HL-60/S4 treated with phorbol 12-myristate 13-acetate at 8.2 ng/mL for 4 days and 3 days (cell line): ENCODE measurements around the gene EP400.
"Not testable (repeated sequence)": the region's sequence is repeated elsewhere in the genome, so short reads cannot be mapped to it uniquely, and the experiment has no call there.

Experiments
- in situ Hi-C: fragments of 300-500 bp; cut with MboI; formaldehyde crosslinking; loops from 2 replicates; pipeline ENCODE4 v1.15.0; 2022; ENCODE audit warnings: low sequenced_read_pairs

The EP400 gene

DNA sequence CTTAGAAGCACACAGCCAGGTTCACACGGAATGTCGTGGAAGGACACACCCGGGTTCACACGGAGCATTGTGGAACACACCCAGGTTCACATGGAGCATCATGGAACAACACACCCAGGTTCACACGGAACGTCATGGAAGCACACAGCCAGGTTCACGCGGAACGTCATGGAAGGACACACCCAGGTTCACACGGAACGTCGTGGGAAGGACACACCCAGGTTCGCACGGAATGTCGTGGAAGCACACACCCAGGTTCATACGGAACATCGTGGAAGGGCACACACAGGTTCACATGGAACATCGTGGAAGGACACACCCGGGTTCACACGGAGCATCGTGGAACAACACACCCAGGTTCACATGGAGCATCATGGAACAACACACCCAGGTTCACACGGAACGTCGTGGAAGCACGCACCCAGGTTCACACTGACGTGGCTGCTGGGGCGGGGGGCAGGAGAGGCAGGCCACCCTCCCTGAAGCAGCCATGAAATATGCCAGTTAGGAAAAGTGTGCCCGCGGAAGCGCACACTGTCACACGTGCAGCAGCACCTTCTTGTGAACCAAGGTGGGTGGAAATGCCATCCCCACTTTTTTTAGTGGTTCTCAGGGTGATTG, 86.4 kb downstream of the EP400 start:
- in situ Hi-C loops = no loop called here

GRCh38 chr12:132040906-132041606, 91.3 kb downstream of the EP400 start:
- in situ Hi-C loops = no loop called here

DNA sequence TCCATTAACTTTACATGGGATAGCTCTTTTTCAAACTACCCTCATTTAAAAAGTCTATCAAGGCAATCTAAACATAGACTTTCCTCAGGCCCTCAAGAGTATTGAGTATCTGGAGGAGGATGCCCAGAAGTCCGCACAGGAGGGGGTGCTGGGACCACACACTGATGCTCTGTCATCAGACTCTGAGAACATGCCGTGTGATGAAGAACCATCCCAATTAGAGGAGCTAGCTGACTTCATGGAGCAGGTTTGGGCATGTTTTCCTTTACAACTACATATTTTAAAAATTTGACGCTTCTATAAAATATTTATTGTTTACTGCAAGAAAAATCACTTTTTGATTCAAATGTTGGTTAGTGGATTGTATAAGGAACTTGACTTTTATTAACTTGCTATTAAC, 93.5 kb downstream of the EP400 start:
- in situ Hi-C loops = no loop called here

- in situ Hi-C loops = no loop called here
Observed at GRCh38 chr12:132043770-132044467, 94.2 kb downstream of the EP400 start.

DNA sequence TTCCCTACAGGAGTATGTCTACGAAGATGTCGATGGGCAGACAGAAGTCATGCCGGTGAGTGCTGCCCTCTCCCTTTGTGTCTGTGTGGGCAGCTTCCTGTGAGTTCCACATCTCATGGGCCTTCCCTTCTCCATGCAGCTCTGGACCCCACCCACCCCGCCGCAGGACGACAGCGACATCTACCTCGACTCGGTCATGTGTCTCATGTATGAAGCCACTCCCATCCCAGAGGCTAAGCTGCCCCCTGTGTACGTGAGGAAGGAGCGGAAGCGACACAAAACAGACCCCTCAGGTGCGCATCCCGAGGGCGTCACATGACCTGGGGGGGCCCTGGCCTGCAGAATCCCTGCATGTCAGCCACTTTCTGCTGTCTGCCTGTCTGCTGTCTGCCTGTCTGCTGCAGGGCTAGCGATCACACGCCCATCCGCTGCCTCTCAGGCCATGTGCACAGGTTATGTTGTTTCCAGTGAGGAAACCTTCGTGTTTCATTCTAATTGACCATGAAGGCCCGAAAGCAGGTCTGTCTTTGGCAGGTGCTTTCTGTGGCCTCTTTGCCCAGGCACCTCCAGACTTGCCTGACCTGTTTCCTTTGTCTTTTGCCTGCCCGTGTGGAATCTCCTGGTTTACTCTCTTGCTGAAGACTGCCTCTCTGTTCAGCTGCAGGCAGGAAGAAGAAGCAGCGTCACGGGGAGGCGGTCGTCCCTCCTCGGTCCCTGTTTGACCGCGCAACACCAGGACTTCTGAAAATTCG, 95.1 kb downstream of the EP400 start:
- in situ Hi-C loops = no loop called here

DNA sequence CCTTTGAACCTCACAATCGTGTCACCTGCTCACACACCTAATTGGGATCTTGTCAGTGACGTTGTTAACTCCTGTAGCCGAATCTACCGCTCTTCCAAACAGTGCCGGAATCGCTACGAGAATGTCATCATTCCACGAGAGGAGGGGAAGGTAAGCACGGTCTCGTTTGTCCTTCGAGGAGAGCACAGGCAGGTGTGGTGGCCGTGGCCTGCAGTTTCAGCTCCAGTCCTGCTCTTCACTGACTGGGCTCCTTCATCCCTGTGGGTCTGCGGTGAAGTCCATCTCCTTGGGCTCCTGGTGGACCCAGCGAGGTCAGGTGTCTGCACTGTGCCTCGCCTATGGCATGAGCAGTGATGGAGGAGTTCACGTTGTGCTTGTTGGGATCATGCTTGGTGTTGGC, 96.0 kb downstream of the EP400 start:
- in situ Hi-C loops = no loop called here

DNA sequence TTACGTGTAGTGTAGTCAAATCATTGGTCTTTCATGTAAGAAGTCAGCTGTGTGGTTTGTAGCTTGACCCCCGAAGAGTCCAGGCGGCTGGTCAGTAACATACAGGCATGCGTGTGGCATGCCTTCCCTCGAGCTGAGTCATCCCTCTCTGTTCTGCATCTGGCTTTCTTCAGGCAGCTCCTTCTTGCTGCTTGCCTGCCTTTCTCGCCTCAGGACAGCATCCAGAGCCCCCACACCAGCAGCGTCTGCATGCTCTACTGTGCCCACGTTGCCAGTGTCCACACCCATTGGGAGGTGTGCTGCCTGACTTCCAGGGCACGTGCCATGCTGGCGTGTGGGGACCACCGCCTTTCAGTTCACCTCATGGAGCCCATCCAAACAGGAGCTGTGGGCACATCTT, 96.8 kb downstream of the EP400 start:
- in situ Hi-C loops = no loop called here

DNA sequence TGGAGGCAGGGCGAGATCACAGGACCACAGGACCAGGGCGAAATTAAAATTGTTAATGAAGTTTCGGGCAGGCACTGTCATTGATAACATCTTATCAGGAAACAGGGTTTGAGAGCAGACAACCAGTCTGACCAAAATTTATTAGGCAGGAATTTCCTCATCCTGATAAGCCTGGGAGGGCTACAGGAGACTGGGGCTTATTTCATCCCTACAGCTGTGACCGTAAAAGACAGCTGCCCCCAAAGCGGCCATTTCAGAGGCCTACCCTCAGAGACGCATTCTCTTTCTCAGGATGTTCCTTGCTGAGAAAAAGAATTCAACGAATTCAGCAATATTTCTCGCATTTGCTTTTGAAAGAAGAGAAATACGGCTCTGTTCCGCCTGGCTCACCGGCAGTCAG, 97.9 kb downstream of the EP400 start:
- in situ Hi-C loops = not testable (repeated sequence)

DNA sequence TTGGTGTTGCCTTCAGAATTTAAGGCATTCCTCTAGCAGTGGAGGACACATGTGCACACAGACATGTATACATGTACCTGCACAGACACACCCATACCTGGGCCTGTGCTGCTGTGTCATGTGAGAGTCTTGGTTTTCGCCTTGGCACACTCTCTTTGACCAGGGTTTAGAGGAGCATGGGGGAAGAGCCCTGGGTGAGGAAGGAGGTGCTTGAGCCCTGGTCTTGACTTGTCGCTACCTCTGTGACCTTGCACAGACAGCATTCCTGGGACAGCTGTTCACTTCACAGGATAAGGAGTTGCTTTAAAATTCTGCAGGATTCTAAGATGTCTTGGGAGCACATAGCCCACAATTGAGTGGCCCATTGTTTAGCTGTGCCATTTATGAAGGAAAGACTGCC, 99.7 kb downstream of the EP400 start:
- in situ Hi-C loops = no loop called here

DNA sequence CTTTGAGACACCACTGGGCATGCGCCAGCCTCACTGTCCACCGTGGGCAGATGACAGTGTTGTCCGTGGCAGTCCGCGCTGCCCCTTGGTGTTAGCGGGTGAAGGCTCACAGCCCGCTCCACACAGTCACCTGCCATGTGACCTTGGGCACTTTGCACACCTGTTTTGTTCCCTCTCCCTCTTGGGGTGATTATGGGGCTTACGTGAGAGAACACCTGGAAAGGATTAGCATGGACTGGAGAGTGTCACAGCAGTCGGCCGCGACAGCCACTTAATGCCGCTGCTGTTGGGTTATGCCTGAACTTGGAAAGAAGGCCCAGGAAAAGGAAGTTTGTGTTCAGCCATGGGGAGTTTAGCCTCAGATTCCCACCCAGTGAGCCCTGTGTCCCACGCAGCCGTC, 100.1 kb downstream of the EP400 start:
- in situ Hi-C loops = no loop called here

GRCh38 chr12:132051718-132052117, 102.0 kb downstream of the EP400 start:
- in situ Hi-C loops = not testable (repeated sequence)

DNA sequence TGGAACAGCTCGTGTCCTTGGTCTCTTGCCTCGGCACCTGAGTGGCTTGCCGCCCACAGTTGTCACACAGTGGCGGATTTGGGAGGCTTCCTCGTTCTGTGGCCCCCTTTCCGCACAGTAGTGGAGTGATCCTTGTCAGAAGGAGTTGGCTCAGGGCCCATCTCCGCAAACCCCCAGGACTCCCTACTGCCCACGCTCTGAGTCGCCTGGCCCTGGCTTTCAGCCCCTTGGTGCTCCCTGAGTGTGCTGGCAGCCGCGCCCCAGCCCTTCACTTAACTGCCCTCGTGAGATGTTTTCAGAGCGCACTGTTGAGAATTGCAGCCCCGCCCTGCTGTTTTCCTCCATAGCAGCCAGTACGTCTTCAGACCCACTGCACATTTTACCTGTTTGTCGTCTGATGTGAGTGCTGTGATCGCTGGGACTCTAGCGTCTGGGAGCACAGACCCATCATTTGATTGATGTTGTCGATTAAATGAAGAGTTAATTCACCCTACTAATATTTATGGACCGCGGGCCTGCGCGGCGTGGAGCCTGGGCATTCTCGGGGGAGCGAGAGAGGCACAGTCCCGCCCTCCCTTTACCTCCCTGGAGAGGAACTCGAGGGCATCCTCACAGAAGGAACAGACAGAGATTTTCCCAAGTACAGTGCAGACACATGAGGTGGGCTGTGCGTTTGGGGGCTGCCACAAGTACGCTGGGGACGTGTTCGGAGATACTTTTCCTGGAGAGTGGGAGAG, 102.6 kb downstream of the EP400 start:
- in situ Hi-C loops = no loop called here

DNA sequence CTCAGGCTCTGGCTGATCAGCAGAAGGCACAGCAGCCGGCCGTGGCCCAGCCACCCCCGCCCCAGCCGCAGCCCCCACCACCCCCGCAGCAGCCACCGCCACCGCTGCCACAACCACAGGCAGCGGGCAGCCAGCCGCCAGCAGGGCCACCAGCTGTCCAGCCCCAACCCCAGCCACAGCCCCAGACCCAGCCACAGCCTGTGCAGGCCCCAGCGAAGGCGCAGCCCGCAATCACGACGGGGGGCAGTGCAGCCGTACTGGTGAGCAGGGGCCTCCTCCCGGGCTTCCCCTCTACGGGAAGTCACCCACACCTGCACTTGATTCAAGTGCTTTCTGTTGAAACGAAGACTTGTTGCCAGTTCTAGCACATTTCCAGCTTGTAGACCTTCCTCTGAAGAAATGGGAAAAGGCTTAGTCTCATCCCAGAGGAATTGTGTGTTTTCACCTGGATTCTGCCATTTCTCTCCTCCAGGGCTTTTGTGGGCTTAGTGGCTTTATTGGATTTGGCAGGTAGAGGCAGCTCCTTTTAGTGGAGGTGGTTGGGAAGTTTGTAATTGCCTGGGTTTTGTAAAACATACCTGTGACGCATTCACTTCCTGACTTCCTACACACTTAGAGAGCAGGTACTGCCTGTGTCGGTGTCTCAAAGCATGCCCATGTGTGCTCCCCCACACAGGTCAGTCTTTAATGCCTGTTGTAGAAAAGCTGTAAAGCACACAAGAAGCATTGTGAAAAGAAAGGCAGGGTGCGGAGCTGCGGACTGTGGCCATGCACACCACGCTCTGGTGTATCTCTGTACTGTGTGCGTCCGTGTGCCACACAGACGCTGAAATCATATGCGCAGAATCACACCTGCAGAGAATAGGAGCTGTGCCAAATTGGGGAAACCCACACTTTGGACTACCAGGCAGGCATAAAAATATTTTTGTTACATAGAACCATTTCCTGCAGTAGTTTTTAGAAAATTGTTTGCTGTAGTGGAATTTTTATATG, 103.9 kb downstream of the EP400 start:
- in situ Hi-C loops = no loop called here

DNA sequence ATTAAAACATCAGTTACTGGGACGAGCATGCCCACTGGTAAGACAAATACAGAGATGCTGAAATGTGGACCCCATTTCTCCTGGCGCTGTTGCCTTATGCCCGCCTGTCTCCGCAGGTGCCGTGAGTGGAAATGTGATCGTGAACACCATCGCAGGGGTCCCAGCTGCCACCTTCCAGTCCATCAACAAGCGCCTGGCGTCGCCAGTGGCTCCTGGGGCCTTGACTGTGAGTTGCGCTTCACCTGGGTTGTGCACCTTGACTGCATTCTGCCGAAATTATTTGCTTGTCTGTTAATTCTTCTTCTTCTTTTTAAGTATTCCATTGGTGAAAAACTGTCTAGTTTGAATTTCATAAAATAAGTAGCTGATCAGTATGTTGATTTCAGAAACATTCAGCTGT, 105.2 kb downstream of the EP400 start:
- in situ Hi-C loops = no loop called here

DNA sequence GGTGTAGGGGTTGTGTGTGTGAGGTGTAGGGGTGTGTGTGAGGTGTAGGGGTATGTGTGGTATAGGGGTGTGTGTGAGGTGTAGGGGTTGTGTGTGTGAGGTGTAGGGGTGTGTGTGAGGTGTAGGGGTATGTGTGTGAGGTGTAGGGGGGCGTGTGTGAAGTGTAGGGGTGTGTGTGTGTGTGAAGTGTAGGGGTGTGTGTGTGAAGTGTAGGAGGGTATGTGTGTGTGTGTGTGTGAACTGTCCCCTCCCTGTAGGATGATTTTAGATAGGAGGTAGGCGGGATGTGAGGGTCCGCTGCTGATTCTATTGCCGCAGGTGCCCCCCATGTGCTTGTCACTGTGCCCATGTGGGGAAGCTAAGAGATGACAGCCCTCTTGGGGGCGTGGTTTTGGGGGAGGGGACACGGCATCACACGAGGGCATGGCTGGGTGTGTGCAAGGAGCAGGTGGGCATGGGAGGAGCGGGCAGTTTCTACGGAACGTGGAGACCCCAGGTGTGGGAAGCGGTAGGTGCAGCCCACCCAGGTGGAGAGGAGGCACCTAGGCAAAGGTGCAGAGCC, 105.9 kb downstream of the EP400 start:
- in situ Hi-C loops = no loop called here

DNA sequence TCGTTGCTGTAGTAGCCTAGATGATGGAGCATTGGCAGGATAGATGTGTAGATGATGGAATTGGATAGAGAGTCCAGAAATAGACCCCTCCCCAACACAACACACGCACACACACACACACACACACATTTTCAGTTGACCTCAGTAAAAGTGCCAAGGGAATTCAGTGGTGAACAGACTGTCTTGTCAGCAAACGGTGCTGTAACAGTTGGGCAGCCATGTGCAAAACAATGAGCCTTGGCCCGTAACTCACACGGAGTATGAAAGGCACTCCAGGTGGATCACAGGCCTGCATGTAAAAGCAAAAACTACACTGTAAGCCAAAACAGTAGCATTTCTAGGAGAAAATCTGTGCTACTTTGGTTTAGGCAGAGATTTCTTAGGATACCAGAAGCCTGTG, 106.6 kb downstream of the EP400 start:
- in situ Hi-C loops = no loop called here

GRCh38 chr12:132056951-132057350, 107.2 kb downstream of the EP400 start:
- in situ Hi-C loops = no loop called here

- in situ Hi-C loops = no loop called here
Observed at GRCh38 chr12:132057691-132058090, 107.9 kb downstream of the EP400 start.

- in situ Hi-C loops = no loop called here
Observed at GRCh38 chr12:132061197-132061596, 111.5 kb downstream of the EP400 start.
